ENCODE measurements around the gene PROCR.

PROCR gene

DNA sequence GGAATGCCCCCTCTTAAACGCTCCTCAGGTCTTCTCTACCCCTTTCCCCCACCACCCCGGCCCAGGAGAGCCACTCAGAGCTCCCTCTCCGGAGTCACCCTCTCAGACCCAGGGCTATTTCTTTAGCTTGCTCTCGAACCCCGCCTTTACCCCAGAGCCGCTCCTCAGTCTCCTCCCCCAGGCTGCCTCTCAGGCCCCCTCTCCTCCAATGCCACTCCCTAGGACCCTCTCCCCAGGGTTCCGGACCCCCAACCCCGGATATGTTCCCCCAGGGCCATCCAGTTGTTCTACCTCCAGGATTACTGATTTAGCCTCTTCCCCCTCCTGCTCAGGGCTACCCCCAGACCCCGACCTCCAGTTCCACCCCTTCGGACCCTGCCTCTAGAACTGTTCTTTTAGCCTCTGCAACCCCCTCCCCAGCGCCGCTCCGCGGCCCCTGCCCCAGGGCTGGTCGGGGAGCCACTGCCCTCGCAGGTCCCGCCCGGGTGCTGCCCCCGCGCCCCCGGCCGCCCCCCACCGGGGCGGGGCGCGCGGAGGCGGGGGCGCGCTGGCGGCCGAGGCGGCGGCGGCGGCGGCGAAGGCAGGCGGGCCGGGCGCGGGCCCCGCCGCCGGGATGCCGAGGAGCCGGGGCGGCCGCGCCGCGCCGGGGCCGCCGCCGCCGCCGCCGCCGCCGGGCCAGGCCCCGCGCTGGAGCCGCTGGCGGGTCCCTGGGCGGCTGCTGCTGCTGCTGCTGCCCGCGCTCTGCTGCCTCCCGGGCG lies 54.4 kb downstream of the PROCR start, which contains the start of gene MMP24:
Gene MMP24 (plus strand): TSS at position 565 of the 758 bp plus-strand sequence. CDS start 49 bp downstream, at position 614.
- TF ChIP-seq Cebpa-rat (IDR thresholded peaks at IDR 0.05): no peak
- peaks cover 0 to 13% (median 6%) of the 10 kb centered on the region in 11 experiments; a peak in 12 of 22 replicates for H3K9me3 ChIP-seq (replicated peaks in 1 of 11)
- H3K4me1 ChIP-seq: 0 out of 20 replicates have a peak, but pooled peaks cover 0 to 5% (median 0%) of the 10 kb centered on the region in 10 experiments
- no peak within 1 kb of the TSS for H3K27ac ChIP-seq
- peaks cover 57 to 75% (median 65%) of the 10 kb centered on the region in 11 experiments for H3K27me3 ChIP-seq
- H4K20me1 ChIP-seq: peaks cover 6 to 51% (median 23%) of the 10 kb centered on the region in 11 experiments; a peak in 16 of 22 replicates
- H3K9ac ChIP-seq: no peak within 1 kb of the TSS
- H3K36me3 ChIP-seq: peaks cover 0 to 20% (median 0%) of the 10 kb centered on the region in 11 experiments; a peak in 2 of 22 replicates
- peak within 1 kb of the TSS; percentile 37 to 70 (median 60); a peak in 19 of 22 replicates for H3K4me2 ChIP-seq
- peak within 1 kb of the TSS; percentile 4 to 64 (median 43); a peak in 18 of 20 replicates for H3K4me3 ChIP-seq

All from BLaER1 treated with 17β-estradiol and CSF1 and Interleukin-3, amounts not matched to agents 10 nM and 100 nM (cell line).